Fibroblast of pulmonary artery (primary cell): ENCODE measurements around the gene SIRT4.
"Not testable (repeated sequence)": the region's sequence is repeated elsewhere in the genome, so short reads cannot be mapped to it uniquely, and the experiment has no call there.

Experiments used
- DNase-seq: peaks from one replicate; pipeline ENCODE4 v3.0.0-alpha.2; 2010; ENCODE audit warnings: low read depth
- H3K4me3 ChIP-seq: replicated peaks from 2 replicates; pipeline ENCODE4 v1.5.1; 2011; ENCODE audit warnings: low read depth, mild to moderate bottlenecking, control low read depth, low read length, moderate library complexity
- CTCF ChIP-seq: IDR thresholded peaks from 2 replicates; pipeline ENCODE4 v1.5.1; 2011; ENCODE audit warnings: mild to moderate bottlenecking, control low read depth, low read length, inconsistent platforms; ENCODE audit errors: missing control alignments

Gene SIRT4

DNA sequence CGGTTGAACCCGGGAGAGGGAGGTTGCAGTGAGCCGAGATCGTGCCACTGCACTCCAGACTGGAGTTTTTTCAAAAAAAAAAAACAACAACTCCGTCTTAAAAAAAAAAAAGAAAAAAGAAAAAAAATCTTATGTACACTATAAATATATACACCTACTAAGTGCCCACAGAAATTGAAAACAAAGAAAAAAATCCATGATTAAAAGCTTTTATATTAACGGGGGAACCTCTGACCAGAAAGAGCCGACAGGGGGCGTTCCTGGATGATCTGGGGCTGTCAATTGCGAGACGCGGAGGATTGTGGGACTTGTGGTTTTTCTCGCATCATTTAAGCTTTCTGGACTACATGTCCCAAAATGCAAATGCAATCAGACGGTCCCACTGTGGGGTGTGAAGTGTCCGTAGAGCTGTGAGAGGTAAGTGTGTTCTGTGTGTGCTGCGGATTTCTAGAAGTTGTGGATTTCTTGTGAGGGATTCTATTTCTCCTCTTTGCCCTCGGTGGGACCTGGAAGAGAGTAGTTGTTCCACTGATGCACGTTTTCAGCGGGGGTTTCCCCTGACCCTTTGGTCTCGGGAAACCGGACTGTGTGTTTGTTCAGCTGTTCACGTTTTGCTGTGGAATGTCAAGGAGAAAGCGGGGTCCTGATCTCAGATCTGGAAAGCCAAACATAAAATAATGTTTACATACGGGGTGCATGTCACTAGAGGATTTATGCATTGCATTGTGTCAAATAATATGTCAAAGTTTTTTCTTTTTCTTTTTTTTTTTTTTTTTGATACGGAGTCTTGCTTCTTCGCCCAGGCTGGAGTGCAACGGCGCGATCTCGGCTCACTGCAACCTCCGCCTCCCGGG is at the start of gene SIRT4:
Gene SIRT4 (plus strand): TSS at position 360 of the 854 bp plus-strand sequence. CDS start 1,241 bp downstream, outside the sequence.
- peak within 1 kb of the TSS; percentile 76 for H3K4me3 ChIP-seq
- TF ChIP-seq CTCF, result peak; percentile 74
- peak; percentile 96 for DNase-seq

- not testable (repeated sequence) for H3K4me3 ChIP-seq, DNase-seq
These were observed 48.8 kb upstream of the SIRT4 start for GRCh38 chr12:120253313-120253712.

GRCh38 chr12:120254809-120255208 is 47.3 kb upstream of the SIRT4 start:
- TF ChIP-seq CTCF, result peak; percentile 19
- DNase-seq, result peak; percentile 50
- no peak overlapping the region for H3K4me3 ChIP-seq

GRCh38 chr12:120257041-120257821 is 44.9 kb upstream of the SIRT4 start:
- peak; percentile 98 for DNase-seq
- TF ChIP-seq CTCF, result peak; percentile 2
- peak overlapping the region; percentile 17 for H3K4me3 ChIP-seq

GRCh38 chr12:120258323-120258896 is 43.7 kb upstream of the SIRT4 start:
- no peak for TF ChIP-seq CTCF
- H3K4me3 ChIP-seq, result no peak overlapping the region
- DNase-seq, result no peak

DNA sequence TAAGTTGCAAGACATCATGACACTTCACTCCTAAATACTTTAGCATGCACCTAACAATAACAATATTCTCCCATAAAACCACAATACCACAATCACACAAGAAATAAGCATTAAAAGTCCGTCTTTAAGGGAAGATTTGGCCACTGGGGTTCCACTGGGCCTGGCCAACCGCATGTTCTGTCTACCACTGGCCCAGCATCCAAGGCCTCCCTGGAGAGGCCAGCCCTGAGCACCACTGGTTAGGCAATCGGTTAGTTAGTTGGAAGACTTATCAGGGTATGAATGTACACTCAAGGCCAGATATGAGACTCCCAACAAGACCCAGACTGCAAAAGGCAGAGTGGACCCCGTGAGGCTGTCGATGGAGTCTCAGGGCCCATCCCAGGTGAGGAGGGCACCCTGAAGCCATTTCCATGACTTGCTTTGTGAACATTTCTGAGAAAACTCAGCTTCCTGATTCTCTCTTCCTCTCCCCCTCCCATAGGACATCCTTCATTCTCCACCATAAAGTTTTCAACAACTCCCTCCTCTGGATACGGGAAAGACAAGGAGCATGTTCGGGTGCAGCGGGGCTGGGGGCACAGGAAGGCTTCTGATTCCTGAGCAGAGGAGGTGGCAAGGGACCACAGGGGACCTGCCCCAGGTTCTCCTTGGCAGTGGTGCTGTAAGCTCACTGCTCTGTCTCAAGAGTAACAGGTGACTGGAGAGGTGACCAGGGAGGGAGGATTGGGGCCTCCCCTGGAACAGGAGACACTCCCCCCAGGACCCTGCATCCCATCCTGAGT is 42.5 kb upstream of the SIRT4 start:
- no peak for TF ChIP-seq CTCF
- H3K4me3 ChIP-seq, result no peak overlapping the region
- peak; percentile 52 for DNase-seq

GRCh38 chr12:120260607-120261006 is 41.5 kb upstream of the SIRT4 start:
- no peak for TF ChIP-seq CTCF
- no peak for DNase-seq
- no peak overlapping the region for H3K4me3 ChIP-seq
